Neural crest cell (in vitro differentiated cells): ENCODE data around the gene FAF2. TPM values are rescaled to one million over a fixed set of nuclear protein-coding genes. Genes with fewer than 3 reads are reported as not detected.

Experiments
- DNase-seq: peaks from one replicate; pipeline ENCODE4 v3.0.0; 2021; ENCODE audit warnings: low read depth, mixed read lengths, low spot score
- H3K27ac Mint-ChIP-seq: one replicate; pipeline ENCODE4 v1.8.0; 2021; ENCODE audit warnings: mild to moderate bottlenecking, mixed read lengths; ENCODE audit not compliant: unreplicated experiment
- H3K27me3 Mint-ChIP-seq: 2 replicates; pipeline ENCODE4 v1.8.0; 2021; ENCODE audit warnings: low read depth, mild to moderate bottlenecking, mixed read lengths
- H3K36me3 Mint-ChIP-seq: 2 replicates; pipeline ENCODE4 v1.8.0; 2021; ENCODE audit warnings: low read depth, mild to moderate bottlenecking, mixed read lengths
- H3K4me1 Mint-ChIP-seq: 2 replicates; pipeline ENCODE4 v1.8.0; 2021; ENCODE audit warnings: mixed read lengths
- H3K4me3 Mint-ChIP-seq: one replicate; pipeline ENCODE4 v1.8.0; 2021; ENCODE audit warnings: mild to moderate bottlenecking, mixed read lengths
- H3K9me3 Mint-ChIP-seq: 2 replicates; pipeline ENCODE4 v1.8.0; 2021; ENCODE audit warnings: mixed read lengths
- total RNA-seq: library from RNA; stranded (reverse); gene quantifications from 2 replicates; pipeline ENCODE4 v1.2.1, GENCODE V29; 2021
- TF ChIP-seq, protein P1 (sequence below): fragments of 200-600 bp; sonication (generic); conservative IDR thresholded peaks from 2 replicates; pipeline ENCODE4 v1.5.0; 2021; ENCODE audit warnings: antibody characterized with exemption, mild to moderate bottlenecking

FAF2 gene
- total RNA-seq, 1 donor from 2014 or later: 50.3 TPM

DNA sequence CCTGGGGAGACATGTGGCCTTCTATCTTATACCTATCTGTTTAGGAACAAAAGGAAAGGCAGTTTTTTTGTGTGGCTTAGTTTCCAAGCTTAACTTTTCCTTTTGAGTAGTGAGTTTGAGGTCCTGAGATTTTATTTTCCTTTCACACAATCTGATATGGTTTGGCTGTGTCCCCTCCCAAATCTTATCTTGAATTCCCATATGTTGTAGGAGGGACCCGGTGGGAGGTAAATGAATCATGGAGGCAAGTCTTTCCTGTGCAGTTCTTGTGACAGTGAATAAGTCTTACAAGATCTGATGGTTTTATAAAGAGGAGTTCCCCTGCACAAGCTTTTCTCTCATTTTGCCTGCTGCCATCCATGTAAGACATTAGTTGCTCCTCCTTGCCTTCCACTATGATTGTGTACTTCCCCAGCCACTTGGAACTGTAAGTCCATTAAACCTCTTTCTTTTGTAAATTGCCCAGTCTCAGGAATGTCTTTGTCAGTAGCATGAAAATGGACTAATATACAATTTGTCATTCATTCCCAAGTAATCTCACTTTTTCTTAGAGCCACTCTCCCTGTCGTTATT lies 27.1 kb upstream of the FAF2 start:
- TF ChIP-seq, protein P1, sequence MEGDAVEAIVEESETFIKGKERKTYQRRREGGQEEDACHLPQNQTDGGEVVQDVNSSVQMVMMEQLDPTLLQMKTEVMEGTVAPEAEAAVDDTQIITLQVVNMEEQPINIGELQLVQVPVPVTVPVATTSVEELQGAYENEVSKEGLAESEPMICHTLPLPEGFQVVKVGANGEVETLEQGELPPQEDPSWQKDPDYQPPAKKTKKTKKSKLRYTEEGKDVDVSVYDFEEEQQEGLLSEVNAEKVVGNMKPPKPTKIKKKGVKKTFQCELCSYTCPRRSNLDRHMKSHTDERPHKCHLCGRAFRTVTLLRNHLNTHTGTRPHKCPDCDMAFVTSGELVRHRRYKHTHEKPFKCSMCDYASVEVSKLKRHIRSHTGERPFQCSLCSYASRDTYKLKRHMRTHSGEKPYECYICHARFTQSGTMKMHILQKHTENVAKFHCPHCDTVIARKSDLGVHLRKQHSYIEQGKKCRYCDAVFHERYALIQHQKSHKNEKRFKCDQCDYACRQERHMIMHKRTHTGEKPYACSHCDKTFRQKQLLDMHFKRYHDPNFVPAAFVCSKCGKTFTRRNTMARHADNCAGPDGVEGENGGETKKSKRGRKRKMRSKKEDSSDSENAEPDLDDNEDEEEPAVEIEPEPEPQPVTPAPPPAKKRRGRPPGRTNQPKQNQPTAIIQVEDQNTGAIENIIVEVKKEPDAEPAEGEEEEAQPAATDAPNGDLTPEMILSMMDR: no peak
- H3K4me1 Mint-ChIP-seq: peaks cover 6% of the 10 kb centered on the region
- DNase-seq: no peak
- no peak overlapping the region for H3K27ac Mint-ChIP-seq
- H3K27me3 Mint-ChIP-seq: peaks cover 34% of the 10 kb centered on the region
- H3K9me3 Mint-ChIP-seq: peaks cover 4% of the 10 kb centered on the region
- peaks cover 7% of the 10 kb centered on the region for H3K36me3 Mint-ChIP-seq
- no peak overlapping the region for H3K4me3 Mint-ChIP-seq

DNA sequence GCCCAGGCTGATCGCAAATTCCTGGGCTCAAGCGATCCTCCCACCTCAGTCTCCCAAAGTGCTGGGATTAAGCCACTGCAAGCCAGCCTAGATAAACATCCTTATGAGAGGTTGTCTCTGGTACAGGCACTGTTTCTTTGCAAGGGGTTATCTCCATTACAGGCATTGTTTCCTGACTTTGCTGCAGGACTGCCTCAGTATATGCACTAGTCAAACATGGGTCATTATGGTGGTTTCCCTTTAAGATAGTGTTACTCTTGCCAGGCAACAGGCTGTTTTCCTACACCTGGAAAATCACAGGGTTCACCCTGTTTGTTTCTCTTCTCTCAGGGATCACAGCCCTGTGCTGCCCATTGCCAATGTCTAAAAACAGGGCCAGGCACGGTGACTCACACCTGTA lies 24.0 kb upstream of the FAF2 start:
- Mint-ChIP-seq H3K9me3 (peaks cover 4% of the 10 kb centered on the region), H3K4me1 (no peaks in the 10 kb centered on the region), H3K4me3 (no peak overlapping the region), H3K27ac (no peak overlapping the region), H3K27me3 (peaks cover 24% of the 10 kb centered on the region), H3K36me3 (peaks cover 7% of the 10 kb centered on the region)
- no peak for DNase-seq
- TF ChIP-seq, protein P1: no peak

DNA sequence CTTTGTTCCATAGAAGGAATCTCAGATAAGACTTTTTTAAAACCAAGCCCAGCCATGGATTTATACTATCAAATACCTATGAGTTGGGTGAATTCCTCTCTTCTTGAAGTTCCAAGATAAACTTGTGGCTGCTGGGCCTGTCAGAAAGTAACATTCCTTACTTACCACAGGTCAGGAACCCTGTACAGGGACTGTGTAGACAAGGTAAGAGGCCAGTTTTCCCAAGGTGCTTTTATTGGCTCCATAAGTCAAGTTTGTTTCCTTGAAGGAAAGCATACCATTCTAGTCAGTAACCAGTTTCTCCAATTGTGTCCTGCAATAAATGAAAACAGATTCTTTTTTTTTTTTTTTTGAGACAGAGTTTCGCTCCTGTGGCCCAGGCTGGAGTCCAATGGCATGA lies 23.0 kb upstream of the FAF2 start:
- DNase-seq: no peak
- Mint-ChIP-seq H3K27ac (no peak overlapping the region), H3K4me3 (no peak overlapping the region), H3K9me3 (peaks cover 4% of the 10 kb centered on the region), H3K36me3 (peaks cover 7% of the 10 kb centered on the region), H3K27me3 (peaks cover 24% of the 10 kb centered on the region), H3K4me1 (peaks cover 4% of the 10 kb centered on the region)
- TF ChIP-seq, protein P1: no peak

DNA sequence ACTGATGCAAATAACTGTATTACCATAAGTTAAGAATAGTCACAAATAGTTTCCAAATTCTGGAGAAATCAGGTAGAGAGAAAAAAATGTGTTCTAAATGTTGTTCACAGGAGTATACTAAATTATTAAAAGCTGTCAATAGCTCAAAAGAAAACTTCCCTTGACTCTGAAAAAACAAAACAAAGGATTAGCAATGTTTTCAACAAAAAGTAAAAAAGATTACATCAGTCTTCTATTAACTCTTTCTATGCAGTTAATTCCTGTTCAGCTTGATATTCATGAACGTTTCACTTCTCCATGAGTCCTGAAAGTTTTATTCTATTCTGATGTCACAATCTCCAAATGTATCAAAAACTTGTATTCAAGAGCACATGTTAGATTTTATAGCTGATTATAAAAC lies 22.4 kb upstream of the FAF2 start:
- Mint-ChIP-seq H3K4me1 (peaks cover 4% of the 10 kb centered on the region), H3K27ac (peak overlapping the region; percentile 67), H3K9me3 (no peaks in the 10 kb centered on the region), H3K36me3 (peaks cover 7% of the 10 kb centered on the region), H3K27me3 (peaks cover 18% of the 10 kb centered on the region), H3K4me3 (no peak overlapping the region)
- no peak for DNase-seq
- TF ChIP-seq, protein P1: no peak

DNA sequence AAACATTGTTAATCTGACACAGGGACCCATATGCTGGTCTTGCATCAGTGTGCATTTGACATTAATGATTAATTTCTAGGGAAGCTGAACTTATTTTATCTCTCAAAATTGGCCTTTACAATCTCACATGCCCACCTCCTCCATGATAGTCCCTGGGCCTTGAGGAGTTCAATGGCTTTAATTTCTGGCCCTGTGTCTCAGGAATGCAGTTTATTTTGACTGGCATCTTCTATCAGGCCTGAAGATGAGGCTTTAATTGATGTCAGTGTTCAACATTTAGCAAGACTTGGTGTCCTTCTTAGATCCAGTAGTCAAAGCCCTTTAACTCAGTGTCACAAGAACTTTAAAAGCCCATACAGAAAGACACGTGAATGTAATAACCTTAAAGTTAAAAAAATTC lies 21.3 kb upstream of the FAF2 start:
- peaks cover 4% of the 10 kb centered on the region for H3K4me1 Mint-ChIP-seq
- peaks cover 7% of the 10 kb centered on the region for H3K36me3 Mint-ChIP-seq

More for the DNA sequence above, 21.3 kb upstream of the FAF2 start:
- Mint-ChIP-seq H3K27me3 (peaks cover 11% of the 10 kb centered on the region), H3K27ac (no peak overlapping the region), H3K9me3 (no peaks in the 10 kb centered on the region), H3K4me3 (no peak overlapping the region)
- TF ChIP-seq, protein P1: no peak
- no peak for DNase-seq
